AG09309 (cell line): ENCODE measurements around the gene MAST4.

Experiments
- DNase-seq: peaks from one replicate; pipeline ENCODE4 v3.0.0-alpha.2; 2010; ENCODE audit warnings: low read depth
- H3K4me3 ChIP-seq: 2 replicates; pipeline ENCODE4 v1.5.1; 2011; ENCODE audit warnings: mild to moderate bottlenecking, low read depth, low read length, moderate library complexity; ENCODE audit not compliant: control insufficient read depth
- CTCF ChIP-seq: IDR thresholded peaks from 2 replicates; pipeline ENCODE4 v1.5.1; 2011; ENCODE audit warnings: mild to moderate bottlenecking, low read depth, low read length, inconsistent platforms; ENCODE audit not compliant: insufficient read depth, control insufficient read depth; ENCODE audit errors: missing control alignments

MAST4 gene

GRCh38 chr5:67095346-67096171 lies 499.4 kb downstream of the MAST4 start:
- TF ChIP-seq CTCF: no peak
- H3K4me3 ChIP-seq: no peak overlapping the region
- no peak for DNase-seq

- DNase-seq: no peak
- no peak for TF ChIP-seq CTCF
- H3K4me3 ChIP-seq: no peak overlapping the region
Measured at GRCh38 chr5:67098656-67099055, 502.5 kb downstream of the MAST4 start.

GRCh38 chr5:67100301-67100700 lies 504.1 kb downstream of the MAST4 start:
- DNase-seq: no peak
- no peak overlapping the region for H3K4me3 ChIP-seq
- TF ChIP-seq CTCF: no peak

- no peak overlapping the region for H3K4me3 ChIP-seq
- no peak for DNase-seq
- TF ChIP-seq CTCF: no peak
Measured at GRCh38 chr5:67102708-67103107, 506.5 kb downstream of the MAST4 start.

GRCh38 chr5:67104859-67105258 lies 508.7 kb downstream of the MAST4 start:
- H3K4me3 ChIP-seq: no peak overlapping the region
- no peak for DNase-seq
- TF ChIP-seq CTCF: no peak

GRCh38 chr5:67105270-67105669 lies 509.1 kb downstream of the MAST4 start:
- DNase-seq: no peak
- no peak for TF ChIP-seq CTCF

More at GRCh38 chr5:67105270-67105669, 509.1 kb downstream of the MAST4 start:
- H3K4me3 ChIP-seq: no peak overlapping the region
